Prostate gland (tissue), 2 donors: Measurements from ENCODE around the gene ACTG1. TPM values are rescaled to one million over a fixed set of nuclear protein-coding genes. Genes with fewer than 3 reads are reported as not detected.

Experiments
- DNase-seq: peaks from one replicate; pipeline ENCODE4 v3.0.0-alpha.2; 2019; ENCODE audit warnings: low spot score
- H3K27ac ChIP-seq, 2 donors: fragments of 200-600 bp; sonication (generic); 2 replicates each; pipeline ENCODE4 v1.5.1; 2017 to 2019
- H3K27me3 ChIP-seq: fragments of 200-600 bp; sonication (generic); replicated peaks from 2 replicates; pipeline ENCODE4 v1.5.1; 2019; ENCODE audit not compliant: insufficient read depth
- H3K36me3 ChIP-seq, 2 donors: fragments of 200-600 bp; sonication (generic); 1 replicate in 1 of 2; 2 replicates in 1 of 2; pipeline versions ENCODE4 v1.5.1 to v1.8.1; 2017 to 2019
- H3K4me1 ChIP-seq: fragments of 200-600 bp; sonication (generic); replicated peaks from 2 replicates; pipeline ENCODE4 v1.5.1; 2019
- H3K4me3 ChIP-seq, 2 donors: fragments of 200-600 bp; sonication (generic); 2 replicates each; pipeline ENCODE4 v1.5.1; 2017 to 2019
- H3K9me3 ChIP-seq: fragments of 200-600 bp; sonication (generic); 2 replicates; pipeline ENCODE4 v1.5.1; 2017
- POLR2A ChIP-seq: fragments of 450-650 bp; IDR thresholded peaks from one replicate; pipeline ENCODE4 v1.6.1; 2016; ENCODE audit warnings: antibody characterized with exemption, mild to moderate bottlenecking
- POLR2AphosphoS5 ChIP-seq: sonication (generic); formaldehyde crosslinking; IDR thresholded peaks from one replicate; pipeline ENCODE4 v1.6.1; 2017; ENCODE audit warnings: antibody characterized with exemption
- WGBS: methylation state at CpG from one replicate; pipeline ENCODE4 v1.1.5; 2018; 5-methylcytosine and 5-hydroxymethylcytosine counted together
- intact Hi-C: fragments of 100-400 bp; cut with DNase I; formaldehyde crosslinking; loops from one replicate; pipeline ENCODE4 v1.14.2; 2022
- total RNA-seq, 2 donors: library from RNA; depleted of rRNA; stranded (reverse); fragments of >200 nt; gene quantifications; one replicate each; pipeline ENCODE4 v1.1.0, GENCODE V29; 2016
- TF ChIP-seq, protein P1 (sequence below), 4 experiments: fragments of 200-600 bp in 2 of 4; fragments of 450-650 bp in 2 of 4; sonication (generic) in 2 of 4; IDR thresholded peaks; 1 replicate in 3 of 4; 2 replicates in 1 of 4; pipeline ENCODE4 v1.5.1; 2016 to 2019; ENCODE audit warnings: antibody characterized with exemption in 4 of 4, mild to moderate bottlenecking in 2 of 4, moderate library complexity in 2 of 4

The ACTG1 gene
- total RNA-seq, 2 donors from 2014 or later, result 2,438 to 3,181 TPM

DNA sequence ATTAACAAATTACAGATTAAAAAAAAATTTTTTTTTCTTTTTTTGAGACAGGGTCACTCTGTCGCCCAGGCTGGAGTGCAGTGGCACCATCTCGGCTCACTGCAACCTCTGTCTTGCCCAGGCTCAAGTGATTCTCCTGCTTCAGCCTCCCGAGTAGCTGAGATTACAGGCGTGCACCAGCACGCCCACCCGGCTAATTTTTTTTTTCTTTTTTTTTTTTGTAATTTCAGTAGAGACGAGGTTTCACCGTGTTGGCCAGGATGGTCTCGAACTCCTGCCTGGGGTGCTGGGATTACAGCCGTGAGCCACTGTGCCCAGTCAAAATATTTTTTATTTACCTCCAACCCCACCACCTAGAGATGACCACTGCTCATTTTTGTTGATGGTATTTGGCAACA, 25.5 kb downstream of the ACTG1 start:
- H3K27me3 ChIP-seq, result no peaks in the 10 kb centered on the region
- WGBS, result 46% methylated on average over 10 of the region's 10 CpGs
- peaks cover 9% of the 10 kb centered on the region for H3K4me1 ChIP-seq
- no peaks in the 10 kb centered on the region for H3K36me3 ChIP-seq
- TF ChIP-seq POLR2AphosphoS5 (no peak), POLR2A (no peak)
- TF ChIP-seq, protein P1, sequence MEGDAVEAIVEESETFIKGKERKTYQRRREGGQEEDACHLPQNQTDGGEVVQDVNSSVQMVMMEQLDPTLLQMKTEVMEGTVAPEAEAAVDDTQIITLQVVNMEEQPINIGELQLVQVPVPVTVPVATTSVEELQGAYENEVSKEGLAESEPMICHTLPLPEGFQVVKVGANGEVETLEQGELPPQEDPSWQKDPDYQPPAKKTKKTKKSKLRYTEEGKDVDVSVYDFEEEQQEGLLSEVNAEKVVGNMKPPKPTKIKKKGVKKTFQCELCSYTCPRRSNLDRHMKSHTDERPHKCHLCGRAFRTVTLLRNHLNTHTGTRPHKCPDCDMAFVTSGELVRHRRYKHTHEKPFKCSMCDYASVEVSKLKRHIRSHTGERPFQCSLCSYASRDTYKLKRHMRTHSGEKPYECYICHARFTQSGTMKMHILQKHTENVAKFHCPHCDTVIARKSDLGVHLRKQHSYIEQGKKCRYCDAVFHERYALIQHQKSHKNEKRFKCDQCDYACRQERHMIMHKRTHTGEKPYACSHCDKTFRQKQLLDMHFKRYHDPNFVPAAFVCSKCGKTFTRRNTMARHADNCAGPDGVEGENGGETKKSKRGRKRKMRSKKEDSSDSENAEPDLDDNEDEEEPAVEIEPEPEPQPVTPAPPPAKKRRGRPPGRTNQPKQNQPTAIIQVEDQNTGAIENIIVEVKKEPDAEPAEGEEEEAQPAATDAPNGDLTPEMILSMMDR (IDR thresholded peaks at IDR 0.05), result no peak
- intact Hi-C loops, result no loop called here
- no peak overlapping the region for H3K27ac ChIP-seq
- no peak for DNase-seq
- H3K9me3 ChIP-seq, result no peaks in the 10 kb centered on the region
- H3K4me3 ChIP-seq, result no peak overlapping the region

DNA sequence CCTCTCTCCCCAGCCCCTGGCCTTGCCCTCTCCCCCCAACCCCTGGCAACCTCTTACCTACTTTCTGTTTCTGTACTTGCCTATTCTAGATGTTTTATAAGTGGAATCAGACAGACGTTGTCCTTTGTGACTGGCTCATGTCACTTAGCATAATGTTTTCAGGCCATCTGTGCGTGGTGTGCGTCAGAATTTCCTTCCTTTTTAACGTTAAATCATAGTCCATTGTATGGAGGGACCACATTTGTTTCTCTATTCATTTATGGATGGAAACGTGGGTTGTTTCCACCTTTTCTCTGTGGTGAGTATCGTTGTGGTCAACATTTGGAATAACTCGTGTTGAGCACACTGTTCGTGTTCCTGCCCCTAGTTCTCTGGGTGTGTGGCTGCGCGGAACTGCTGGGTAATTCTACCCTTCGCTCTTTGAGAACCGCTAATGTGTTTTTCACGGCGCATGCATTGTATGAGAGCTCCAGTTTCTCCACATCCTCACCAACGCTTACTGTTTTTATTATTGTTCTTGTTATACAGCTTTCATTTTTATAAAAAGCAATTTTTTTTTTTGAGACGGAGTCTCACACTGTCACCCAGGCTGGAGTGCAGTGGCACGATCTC, 26.3 kb downstream of the ACTG1 start:
- intact Hi-C loops, result no loop called here
- no peaks in the 10 kb centered on the region for H3K9me3 ChIP-seq
- DNase-seq, result no peak
- WGBS, result 84% methylated on average over 17 of the region's 17 CpGs
- no peaks in the 10 kb centered on the region for H3K36me3 ChIP-seq
- H3K4me1 ChIP-seq, result peaks cover 11% of the 10 kb centered on the region
- no peak overlapping the region for H3K27ac ChIP-seq
- no peak for TF ChIP-seq POLR2A
- no peak for TF ChIP-seq POLR2AphosphoS5
- TF ChIP-seq, protein P1 (IDR thresholded peaks at IDR 0.05), result no peak
- H3K27me3 ChIP-seq, result no peaks in the 10 kb centered on the region
- no peak overlapping the region for H3K4me3 ChIP-seq

DNA sequence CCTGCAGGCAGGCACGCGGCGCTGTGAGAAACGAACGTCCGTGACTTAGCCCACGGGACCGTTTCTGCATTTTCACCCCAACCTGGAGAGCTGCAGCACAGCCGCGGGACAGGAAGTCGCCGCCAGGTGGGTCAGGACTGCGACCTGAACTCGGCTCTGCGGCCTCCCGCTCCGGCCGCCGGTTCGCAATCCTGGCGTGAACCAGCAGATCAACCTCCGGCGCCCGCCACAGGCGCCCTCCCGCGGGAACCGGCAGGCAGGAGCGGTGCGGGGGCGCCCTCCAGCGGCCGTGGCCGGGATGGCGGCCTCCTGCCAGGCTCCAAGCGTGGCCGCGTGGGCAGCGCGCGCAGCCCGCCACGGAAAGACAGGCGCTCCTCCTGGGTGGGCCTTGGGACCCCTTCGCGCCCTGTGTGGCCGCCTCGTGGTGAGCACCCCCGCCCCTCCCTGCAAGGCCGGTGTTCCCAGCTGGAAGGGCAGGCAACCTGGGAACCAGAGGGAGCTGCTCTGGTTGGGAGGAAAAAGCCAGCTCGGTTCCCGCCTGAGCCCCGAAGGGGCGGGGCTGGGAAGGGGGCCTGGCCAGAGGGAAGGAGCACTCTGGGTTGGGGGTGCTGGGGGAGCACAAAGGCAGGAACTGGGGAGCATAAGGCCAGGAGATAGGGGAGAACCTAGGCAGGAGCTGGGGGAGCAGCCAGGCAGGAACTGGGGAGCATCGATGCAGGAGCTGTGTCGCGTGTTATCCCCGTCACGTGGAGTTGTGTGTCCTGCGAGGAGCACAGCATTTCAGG, 28.2 kb downstream of the ACTG1 start:
- H3K9me3 ChIP-seq, result no peaks in the 10 kb centered on the region
- H3K36me3 ChIP-seq, result no peaks in the 10 kb centered on the region
- DNase-seq, result peak; percentile 84
- intact Hi-C loops, result loop anchor here (1.0 to 5.0 kb wide), 3 partner anchors 97 to 230 kb away; no protein-coding TSS in a partner anchor
- peak overlapping the region; percentile 13 to 18 for H3K4me3 ChIP-seq
- no peak overlapping the region for H3K27ac ChIP-seq
- TF ChIP-seq POLR2AphosphoS5 (peak; percentile 64), POLR2A (peak; percentile 14)
- TF ChIP-seq, protein P1 (IDR thresholded peaks at IDR 0.05), result peak; percentile 99 to 100 (median 100)
- 9% methylated on average over 37 of the region's 60 CpGs for WGBS
- no peaks in the 10 kb centered on the region for H3K27me3 ChIP-seq
- H3K4me1 ChIP-seq, result peaks cover 11% of the 10 kb centered on the region

DNA sequence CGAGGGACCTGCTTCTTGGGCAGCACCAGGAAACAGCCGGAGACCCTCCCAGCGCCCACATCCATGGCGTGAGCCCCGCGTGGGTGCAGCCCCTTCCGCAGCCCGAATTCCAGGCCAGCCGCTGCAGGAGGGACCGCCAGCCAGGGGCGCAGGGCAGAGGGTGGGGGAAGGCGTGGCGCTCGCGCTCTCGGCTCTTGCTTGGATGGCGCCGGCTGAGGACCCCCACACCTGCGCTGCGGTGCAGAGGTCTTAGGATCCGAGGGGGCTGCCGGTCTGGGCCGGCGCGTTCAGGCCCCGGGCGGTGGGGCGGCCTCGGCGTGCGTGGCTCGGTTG, 28.8 kb downstream of the ACTG1 start:
- Histone ChIP-seq H3K4me3 (peak overlapping the region; percentile 13 to 18), H3K4me1 (peaks cover 11% of the 10 kb centered on the region), H3K27me3 (no peaks in the 10 kb centered on the region), H3K9me3 (no peaks in the 10 kb centered on the region), H3K27ac (no peak overlapping the region), H3K36me3 (no peaks in the 10 kb centered on the region)
- DNase-seq, result no peak
- 33% methylated on average over 15 of the region's 32 CpGs for WGBS
- intact Hi-C loops, result loop anchor here (1.0 to 5.0 kb wide), 3 partner anchors 97 to 230 kb away; no protein-coding TSS in a partner anchor
- TF ChIP-seq, protein P1 (IDR thresholded peaks at IDR 0.05), result no peak
- TF ChIP-seq POLR2AphosphoS5 (no peak), POLR2A (no peak)
